WI38 (cell line): ENCODE data around the gene CACNA2D2.
"Not testable (repeated sequence)": the region's sequence is repeated elsewhere in the genome, so short reads cannot be mapped to it uniquely, and the experiment has no call there.

Source experiments
- H3K4me3 ChIP-seq: 2 replicates; pipeline ENCODE4 v1.5.1; 2011; ENCODE audit warnings: low read depth, mild to moderate bottlenecking, control low read depth, low read length
- TF ChIP-seq, protein P1 (sequence below): IDR thresholded peaks from 2 replicates; pipeline ENCODE4 v1.5.1; 2012; ENCODE audit warnings: low read depth, mild to moderate bottlenecking, control low read depth, low read length

Gene CACNA2D2

DNA sequence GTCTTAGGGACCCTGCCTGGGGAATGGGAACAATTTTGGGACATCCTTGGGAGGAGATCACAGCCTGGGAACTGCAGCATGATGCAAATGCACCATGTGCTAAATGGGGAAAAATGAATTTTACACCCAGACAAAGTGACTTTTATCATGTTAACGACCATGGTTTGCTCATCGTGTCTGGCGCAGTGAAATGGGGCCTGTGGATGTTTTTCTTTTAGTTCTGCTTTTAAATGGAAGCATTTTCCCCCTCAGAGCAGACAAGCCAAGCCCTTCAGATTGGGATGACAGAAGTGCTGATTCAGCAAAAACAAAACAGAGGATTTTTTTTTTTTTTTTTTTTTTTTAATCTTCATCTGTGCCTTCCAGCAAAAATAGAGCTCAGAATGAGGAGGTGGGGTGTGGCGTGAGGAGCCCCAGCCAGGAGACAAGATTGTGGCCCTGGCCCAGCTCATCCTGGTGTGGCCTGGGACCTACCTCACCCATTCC lies 14.3 kb upstream of the CACNA2D2 start:
- TF ChIP-seq, protein P1, sequence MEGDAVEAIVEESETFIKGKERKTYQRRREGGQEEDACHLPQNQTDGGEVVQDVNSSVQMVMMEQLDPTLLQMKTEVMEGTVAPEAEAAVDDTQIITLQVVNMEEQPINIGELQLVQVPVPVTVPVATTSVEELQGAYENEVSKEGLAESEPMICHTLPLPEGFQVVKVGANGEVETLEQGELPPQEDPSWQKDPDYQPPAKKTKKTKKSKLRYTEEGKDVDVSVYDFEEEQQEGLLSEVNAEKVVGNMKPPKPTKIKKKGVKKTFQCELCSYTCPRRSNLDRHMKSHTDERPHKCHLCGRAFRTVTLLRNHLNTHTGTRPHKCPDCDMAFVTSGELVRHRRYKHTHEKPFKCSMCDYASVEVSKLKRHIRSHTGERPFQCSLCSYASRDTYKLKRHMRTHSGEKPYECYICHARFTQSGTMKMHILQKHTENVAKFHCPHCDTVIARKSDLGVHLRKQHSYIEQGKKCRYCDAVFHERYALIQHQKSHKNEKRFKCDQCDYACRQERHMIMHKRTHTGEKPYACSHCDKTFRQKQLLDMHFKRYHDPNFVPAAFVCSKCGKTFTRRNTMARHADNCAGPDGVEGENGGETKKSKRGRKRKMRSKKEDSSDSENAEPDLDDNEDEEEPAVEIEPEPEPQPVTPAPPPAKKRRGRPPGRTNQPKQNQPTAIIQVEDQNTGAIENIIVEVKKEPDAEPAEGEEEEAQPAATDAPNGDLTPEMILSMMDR = no peak

GRCh38 chr3:50516440-50516871 lies 13.0 kb upstream of the CACNA2D2 start:
- H3K4me3 ChIP-seq = no peak overlapping the region
- TF ChIP-seq, protein P1 = no peak

More for the DNA sequence above, 14.3 kb upstream of the CACNA2D2 start:
- no peak overlapping the region for H3K4me3 ChIP-seq

DNA sequence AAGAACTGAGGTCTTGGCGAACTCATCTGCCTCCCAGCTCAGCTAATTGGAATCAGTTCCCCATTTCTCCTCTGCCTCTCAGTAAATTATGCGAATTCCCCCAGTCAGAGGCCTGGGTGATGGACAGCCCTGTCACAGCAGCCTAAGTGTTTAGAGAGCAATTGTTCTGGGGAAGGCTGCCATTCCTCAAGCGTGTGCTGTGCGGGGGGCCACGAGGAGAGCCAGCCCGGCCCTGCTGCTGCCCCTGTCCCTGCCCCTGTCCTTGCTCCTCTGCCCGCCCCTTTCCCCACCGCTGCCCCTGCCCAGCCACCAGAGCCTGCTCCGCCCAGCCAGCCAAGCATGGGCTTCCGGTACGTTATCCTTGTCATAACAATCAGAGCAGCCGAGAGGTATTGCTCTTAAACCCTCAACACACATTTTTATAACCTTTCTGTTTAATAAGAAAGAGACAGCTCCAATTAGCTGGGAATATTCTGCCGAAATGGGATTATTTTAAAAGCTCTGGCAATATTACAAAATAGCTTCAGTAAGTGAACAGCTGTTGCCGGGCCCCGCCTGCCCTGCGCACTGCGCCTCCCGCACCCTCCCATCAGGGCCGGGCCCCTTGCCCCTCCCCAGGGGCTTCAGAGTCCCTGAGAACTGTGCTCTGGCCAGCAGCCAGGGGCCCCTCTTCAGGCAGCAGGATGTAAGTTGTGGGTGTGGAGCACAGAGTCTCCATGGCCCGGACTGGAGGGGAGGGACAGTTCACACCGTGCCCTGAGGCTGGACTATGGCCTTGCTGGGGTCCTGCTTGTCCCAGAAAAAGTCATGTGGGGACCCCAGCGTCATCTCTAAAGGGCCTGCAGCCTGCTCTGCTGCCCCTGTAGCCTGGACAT lies 12.4 kb upstream of the CACNA2D2 start:
- TF ChIP-seq, protein P1 = no peak
- no peak overlapping the region for H3K4me3 ChIP-seq

- H3K4me3 ChIP-seq = not testable (repeated sequence)
Measured at GRCh38 chr3:50512908-50513307, 9.5 kb upstream of the CACNA2D2 start.

GRCh38 chr3:50512131-50512530 lies 8.7 kb upstream of the CACNA2D2 start:
- H3K4me3 ChIP-seq = no peak overlapping the region
- TF ChIP-seq, protein P1 = no peak

GRCh38 chr3:50510325-50510724 lies 6.9 kb upstream of the CACNA2D2 start:
- TF ChIP-seq, protein P1 = no peak

DNA sequence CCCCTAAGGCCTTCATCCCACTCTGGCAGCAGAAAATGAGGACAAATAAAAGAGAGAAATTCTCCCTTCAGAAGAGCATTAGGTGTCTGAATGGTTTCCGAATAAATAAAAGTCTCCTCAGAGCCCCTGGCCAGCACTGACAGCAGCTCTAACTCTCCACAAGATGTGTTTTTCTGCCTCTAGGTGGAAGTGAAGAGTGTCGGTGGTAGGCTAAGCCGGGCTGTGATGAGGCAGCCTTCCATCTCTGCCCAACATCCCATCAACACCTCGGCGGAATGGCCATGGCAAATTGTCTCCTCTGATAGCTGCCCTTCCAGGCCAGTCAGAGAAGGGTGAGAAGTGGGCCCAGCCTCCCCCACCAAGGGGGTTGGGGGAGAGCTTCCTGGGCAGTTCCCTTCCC lies 6.3 kb upstream of the CACNA2D2 start:
- TF ChIP-seq, protein P1 = no peak
- H3K4me3 ChIP-seq = no peak overlapping the region

More at GRCh38 chr3:50510325-50510724, 6.9 kb upstream of the CACNA2D2 start:
- H3K4me3 ChIP-seq = no peak overlapping the region
